GM18511 (cell line): ENCODE measurements around the gene GPR158.
"Not testable (repeated sequence)": the region's sequence is repeated elsewhere in the genome, so short reads cannot be mapped to it uniquely, and the experiment has no call there.

ENCODE experiments used
- ATAC-seq: cut with Tn5 transposase; IDR thresholded peaks from one replicate; pipeline ENCODE4 v1.9.1; 2021; ENCODE audit warnings: mild to moderate bottlenecking, moderate library complexity; ENCODE audit not compliant: unreplicated experiment

Gene GPR158

GRCh38 chr10:25294032-25294926 lies 119.5 kb downstream of the GPR158 start:
- ATAC-seq = no peak

GRCh38 chr10:25296324-25296723 lies 121.5 kb downstream of the GPR158 start:
- ATAC-seq = no peak

GRCh38 chr10:25297466-25297865 lies 122.7 kb downstream of the GPR158 start:
- ATAC-seq = no peak

GRCh38 chr10:25300073-25300472 lies 125.3 kb downstream of the GPR158 start:
- ATAC-seq = no peak

GRCh38 chr10:25304606-25305005 lies 129.8 kb downstream of the GPR158 start:
- no peak for ATAC-seq

- no peak for ATAC-seq
Observed at GRCh38 chr10:25306386-25306785, 131.6 kb downstream of the GPR158 start.

GRCh38 chr10:25308278-25308677 lies 133.5 kb downstream of the GPR158 start:
- ATAC-seq = no peak

- not testable (repeated sequence) for ATAC-seq
Observed at GRCh38 chr10:25317596-25318211, 142.9 kb downstream of the GPR158 start.

- no peak for ATAC-seq
Observed at GRCh38 chr10:25327273-25327672, 152.5 kb downstream of the GPR158 start.

GRCh38 chr10:25328361-25328760 lies 153.6 kb downstream of the GPR158 start:
- ATAC-seq = no peak

GRCh38 chr10:25329587-25329986 lies 154.8 kb downstream of the GPR158 start:
- ATAC-seq = not testable (repeated sequence)

- no peak for ATAC-seq
Observed at GRCh38 chr10:25334445-25334844, 159.6 kb downstream of the GPR158 start.

GRCh38 chr10:25336330-25336729 lies 161.5 kb downstream of the GPR158 start:
- ATAC-seq = no peak

GRCh38 chr10:25338271-25338670 lies 163.5 kb downstream of the GPR158 start:
- ATAC-seq = no peak

GRCh38 chr10:25339966-25340365 lies 165.2 kb downstream of the GPR158 start:
- ATAC-seq = no peak

GRCh38 chr10:25349520-25349919 lies 174.7 kb downstream of the GPR158 start:
- no peak for ATAC-seq

GRCh38 chr10:25356609-25357008 lies 181.8 kb downstream of the GPR158 start:
- ATAC-seq = no peak

GRCh38 chr10:25357269-25357668 lies 182.5 kb downstream of the GPR158 start:
- no peak for ATAC-seq

GRCh38 chr10:25382029-25382810 lies 207.4 kb downstream of the GPR158 start:
- ATAC-seq = no peak

GRCh38 chr10:25382901-25383300 lies 208.1 kb downstream of the GPR158 start:
- ATAC-seq = not testable (repeated sequence)

GRCh38 chr10:25383686-25384085 lies 208.9 kb downstream of the GPR158 start:
- no peak for ATAC-seq
